SK-N-SH (cell line): Measurements from ENCODE around the gene CIP2A. TPM values are rescaled to one million over a fixed set of nuclear protein-coding genes. Genes with fewer than 3 reads are reported as not detected.
A peak's percentile ranks its signal among the peaks of the same experiment; 100 is the strongest.

Source experiments
- CTCF ChIA-PET: fragments of 300-600, 350-600 bp; formaldehyde crosslinking; extraction: SDS; loops from one replicate; lab custom pipeline; 2021; lab: Yijun Ruan, JAX
- POLR2A ChIA-PET: fragments of 350-600 bp; sonication (Branson Sonifier 250); formaldehyde crosslinking; extraction: SDS; loops from one replicate; lab custom pipeline; 2020; ENCODE audit warnings: antibody characterized with exemption, inconsistent platforms; lab: Yijun Ruan, JAX
- DNase-seq: peaks from one replicate; pipeline ENCODE4 v3.0.0; 2012
- H2AFZ ChIP-seq: fragments of 200-600 bp; sonication (generic); 2 replicates; pipeline ENCODE4 v1.8.1; 2016; ENCODE audit warnings: antibody characterized with exemption, mild to moderate bottlenecking, low read depth
- H3F3A ChIP-seq: fragments of 200-600 bp; sonication (generic); replicated peaks from 2 replicates; pipeline ENCODE3; 2016; ENCODE audit warnings: antibody characterized with exemption, mild to moderate bottlenecking; ENCODE audit not compliant: insufficient read depth
- H3K27ac ChIP-seq, 2 experiments: fragments of 200-500 bp in 1 of 2; fragments of 200-600 bp in 1 of 2; sonication (Bioruptor generic) in 1 of 2; sonication (generic), shearing (Covaris generic) in 1 of 2; 2 replicates each; pipeline versions ENCODE4 v1.5.1 to v1.6.1; 2014 to 2016; ENCODE audit warnings: low read depth in 2 of 2, inconsistent platforms in 1 of 2, low read length in 1 of 2, mild to moderate bottlenecking in 1 of 2, mixed read lengths in 1 of 2
- H3K27me3 ChIP-seq: fragments of 200-600 bp; sonication (generic), shearing (Covaris generic); 2 replicates; pipeline ENCODE4 v1.6.1; 2016; ENCODE audit warnings: mixed run types; ENCODE audit not compliant: insufficient read depth
- H3K36me3 ChIP-seq, 2 experiments: fragments of 200-500 bp in 1 of 2; fragments of 200-600 bp in 1 of 2; sonication (Bioruptor generic) in 1 of 2; sonication (generic) in 1 of 2; replicated peaks in 1 of 2; 2 replicates each; pipeline versions ENCODE3 to v1.5.1; 2014 to 2016; ENCODE audit warnings: low read length in 1 of 2, mild to moderate bottlenecking in 1 of 2; ENCODE audit not compliant: insufficient read depth in 2 of 2, control insufficient read depth in 1 of 2
- H3K4me1 ChIP-seq, 2 experiments: fragments of 200-500 bp in 1 of 2; fragments of 200-600 bp in 1 of 2; sonication (Bioruptor generic) in 1 of 2; sonication (generic), shearing (Covaris generic) in 1 of 2; 2 replicates each; pipeline versions ENCODE4 v1.5.1 to v1.6.1; 2014 to 2016; ENCODE audit warnings: low read depth in 1 of 2, low read length in 1 of 2, mixed run types in 1 of 2; ENCODE audit not compliant: insufficient read depth in 2 of 2, control insufficient read depth in 1 of 2
- H3K4me2 ChIP-seq: fragments of 200-600 bp; sonication (generic), shearing (Covaris generic); 2 replicates; pipeline ENCODE4 v1.6.1; 2017; ENCODE audit warnings: mixed run types
- H3K4me3 ChIP-seq, 2 experiments: fragments of 200-500 bp in 1 of 2; fragments of 200-600 bp in 1 of 2; sonication (Bioruptor generic) in 1 of 2; sonication (generic), shearing (Covaris generic) in 1 of 2; 2 replicates each; pipeline versions ENCODE4 v1.5.1 to v1.8.1; 2014 to 2016; ENCODE audit warnings: low read depth in 2 of 2, inconsistent platforms in 1 of 2, low read length in 1 of 2, mild to moderate bottlenecking in 1 of 2, mixed read lengths in 1 of 2, moderate library complexity in 1 of 2
- H3K79me2 ChIP-seq: fragments of 200-600 bp; sonication (generic); 2 replicates; pipeline ENCODE4 v1.8.1; 2017; ENCODE audit warnings: mild to moderate bottlenecking; ENCODE audit not compliant: insufficient read depth
- H3K9ac ChIP-seq: fragments of 200-600 bp; sonication (generic); 2 replicates; pipeline ENCODE4 v1.6.1; 2017; ENCODE audit warnings: mixed run types
- H3K9me2 ChIP-seq: fragments of 200-600 bp; sonication (generic); 2 replicates; pipeline ENCODE4 v1.6.1; 2017; ENCODE audit warnings: mixed run types
- H3K9me3 ChIP-seq: fragments of 200-600 bp; sonication (generic); 2 replicates; pipeline ENCODE4 v1.6.1; 2017; ENCODE audit warnings: mixed run types, mild to moderate bottlenecking, moderate library complexity
- H4K20me1 ChIP-seq: fragments of 200-600 bp; sonication (generic); 2 replicates; pipeline ENCODE4 v1.6.1; 2017; ENCODE audit warnings: mild to moderate bottlenecking, mixed run types; ENCODE audit not compliant: insufficient read depth
- ELF1 ChIP-seq: IDR thresholded peaks from 2 replicates; pipeline ENCODE4 v1.4.0; 2012
- EZH2phosphoT487 ChIP-seq: fragments of 200-600 bp; sonication (generic); IDR thresholded peaks from 2 replicates; pipeline ENCODE4 v1.6.1; 2017; ENCODE audit warnings: low read depth, mixed run types, mild to moderate bottlenecking, antibody characterized with exemption, moderate library complexity, borderline replicate concordance
- FOSL2 ChIP-seq: IDR thresholded peaks from 2 replicates; pipeline ENCODE4 v1.4.0; 2012; ENCODE audit warnings: low read depth, mild to moderate bottlenecking, moderate library complexity, borderline replicate concordance
- JUND ChIP-seq: IDR thresholded peaks from 2 replicates; pipeline ENCODE4 v1.4.0; 2012
- MXI1 ChIP-seq: IDR thresholded peaks from 2 replicates; pipeline ENCODE4 v1.6.1; 2012; ENCODE audit warnings: mild to moderate bottlenecking, low read depth, low read length, improper control_type of control experiment
- PBX3 ChIP-seq: IDR thresholded peaks from 2 replicates; pipeline ENCODE4; 2012
- POLR2AphosphoS5 ChIP-seq: IDR thresholded peaks from 2 replicates; pipeline ENCODE4 v1.6.1; 2012; ENCODE audit warnings: low read depth, low read length
- RXRA ChIP-seq: IDR thresholded peaks from 2 replicates; pipeline ENCODE4 v1.4.0; 2012; ENCODE audit warnings: low read depth, mild to moderate bottlenecking, borderline replicate concordance
- SMC3 ChIP-seq: IDR thresholded peaks from 2 replicates; pipeline ENCODE4 v1.6.1; 2012; ENCODE audit warnings: low read depth, low read length, improper control_type of control experiment
- TCF12 ChIP-seq: IDR thresholded peaks from 2 replicates; pipeline ENCODE4 v1.4.0; 2012
- TEAD4 ChIP-seq: IDR thresholded peaks from 2 replicates; pipeline ENCODE4 v1.4.0; 2012; ENCODE audit warnings: mild to moderate bottlenecking, borderline replicate concordance; ENCODE audit not compliant: insufficient read depth
- YY1 ChIP-seq: IDR thresholded peaks from 2 replicates; pipeline ENCODE4 v1.4.0; 2012; ENCODE audit warnings: low read depth, mild to moderate bottlenecking
- ZBTB33 ChIP-seq: IDR thresholded peaks from 2 replicates; pipeline ENCODE4 v1.4.0; 2012; ENCODE audit warnings: low read depth, borderline replicate concordance
- WGBS: methylation state at CpG from one replicate; pipeline ENCODE4 v1.1.6; 2017; ENCODE audit warnings: low lambda C conversion rate; 5-methylcytosine and 5-hydroxymethylcytosine counted together
- polyA plus RNA-seq, 3 experiments: library from polyadenylated mRNA; depleted of rRNA; stranded (reverse); fragments of >200 nt; gene quantifications; 2 replicates each; pipeline ENCODE4 v1.2.3, GENCODE V29; 2012
- TF ChIP-seq, protein P1 (sequence below): fragments of 200-600 bp; sonication (generic); IDR thresholded peaks from 2 replicates; pipeline ENCODE4 v1.6.1; 2017; ENCODE audit warnings: antibody characterized with exemption, mild to moderate bottlenecking, moderate library complexity

The CIP2A gene
- polyA plus RNA-seq, 1 of the 3 experiments (the other 2 are of a cell fraction): 7.1 TPM

DNA sequence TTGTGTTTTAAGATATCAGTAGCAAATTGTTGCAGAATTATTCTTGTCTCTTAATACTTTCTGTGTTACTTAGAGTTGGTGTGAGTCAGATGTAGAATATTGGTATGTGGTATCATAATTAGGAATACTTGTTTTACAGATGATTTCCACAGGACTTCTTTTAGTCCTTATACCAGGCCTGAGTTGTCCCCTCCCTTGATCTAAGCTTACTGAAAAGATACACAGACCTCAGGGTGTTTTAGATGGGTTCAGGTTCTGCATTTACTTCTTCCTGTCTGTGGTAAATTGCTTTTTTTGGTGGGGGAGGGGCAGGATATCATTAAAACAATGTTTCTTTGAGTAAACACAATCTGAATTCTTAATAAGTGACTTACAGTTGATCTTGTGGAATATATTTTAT, 14.5 kb upstream of the CIP2A start:
- POLR2A ChIA-PET: no interaction called here
- H2AFZ ChIP-seq: no peak overlapping the region
- peaks cover 3% of the 10 kb centered on the region for H3F3A ChIP-seq

DNA sequence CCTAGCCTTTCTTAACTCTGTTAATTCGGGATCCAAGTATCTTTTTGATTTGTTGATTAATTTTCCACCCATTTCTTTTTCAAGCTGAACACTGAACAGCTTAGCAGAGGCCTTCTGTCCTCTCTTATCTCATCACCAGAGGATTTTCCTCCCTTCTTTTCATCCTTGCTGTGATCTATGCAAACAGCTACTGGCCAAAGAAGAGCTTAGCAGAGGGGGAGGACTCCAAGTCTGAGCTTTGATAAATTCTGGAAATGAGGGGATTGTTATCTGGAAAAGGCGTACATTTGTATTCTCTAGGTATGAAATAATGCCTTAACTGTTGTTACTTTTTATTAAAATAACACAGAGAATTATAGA, 13.7 kb upstream of the CIP2A start:
- ChIA-PET CTCF (interaction anchor here (0.8 to 1.2 kb wide), 3 partner anchors 15 to 313 kb away, joined by 3 to 4 read pairs (median 3); no protein-coding TSS in a partner anchor), POLR2A (interaction anchor here (0.8 kb wide), 1 partner anchor 14 kb away, joined by 3 read pairs; the partner anchor contains the start of genes CIP2A and DZIP3)
- no peak overlapping the region for H2AFZ ChIP-seq
- no peak overlapping the region for H3K4me3 ChIP-seq
- H3K27me3 ChIP-seq: no peaks in the 10 kb centered on the region
- H3K9me2 ChIP-seq: no peaks in the 10 kb centered on the region
- no peak overlapping the region for H3K4me2 ChIP-seq
- 90% methylated on average over 2 of the region's 2 CpGs for WGBS
- TF ChIP-seq TEAD4 (no peak), ZBTB33 (no peak), ELF1 (no peak), PBX3 (no peak), SMC3 (no peak), TCF12 (no peak), EZH2phosphoT487 (no peak)
- TF ChIP-seq, protein P1, sequence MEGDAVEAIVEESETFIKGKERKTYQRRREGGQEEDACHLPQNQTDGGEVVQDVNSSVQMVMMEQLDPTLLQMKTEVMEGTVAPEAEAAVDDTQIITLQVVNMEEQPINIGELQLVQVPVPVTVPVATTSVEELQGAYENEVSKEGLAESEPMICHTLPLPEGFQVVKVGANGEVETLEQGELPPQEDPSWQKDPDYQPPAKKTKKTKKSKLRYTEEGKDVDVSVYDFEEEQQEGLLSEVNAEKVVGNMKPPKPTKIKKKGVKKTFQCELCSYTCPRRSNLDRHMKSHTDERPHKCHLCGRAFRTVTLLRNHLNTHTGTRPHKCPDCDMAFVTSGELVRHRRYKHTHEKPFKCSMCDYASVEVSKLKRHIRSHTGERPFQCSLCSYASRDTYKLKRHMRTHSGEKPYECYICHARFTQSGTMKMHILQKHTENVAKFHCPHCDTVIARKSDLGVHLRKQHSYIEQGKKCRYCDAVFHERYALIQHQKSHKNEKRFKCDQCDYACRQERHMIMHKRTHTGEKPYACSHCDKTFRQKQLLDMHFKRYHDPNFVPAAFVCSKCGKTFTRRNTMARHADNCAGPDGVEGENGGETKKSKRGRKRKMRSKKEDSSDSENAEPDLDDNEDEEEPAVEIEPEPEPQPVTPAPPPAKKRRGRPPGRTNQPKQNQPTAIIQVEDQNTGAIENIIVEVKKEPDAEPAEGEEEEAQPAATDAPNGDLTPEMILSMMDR: no peak
- H3K9me3 ChIP-seq: no peaks in the 10 kb centered on the region
- H3K27ac ChIP-seq: peak overlapping the region; percentile 16 to 48
- no peak for DNase-seq
- H3K79me2 ChIP-seq: peaks cover 4% of the 10 kb centered on the region; the same call in 1 of the 2 replicates
- no peaks in the 10 kb centered on the region for H4K20me1 ChIP-seq
- peaks cover 9 to 10% of the 10 kb centered on the region in 2 experiments; a peak in 3 of 4 replicates for H3K4me1 ChIP-seq
- peaks cover 3% of the 10 kb centered on the region for H3F3A ChIP-seq
- H3K36me3 ChIP-seq: peaks cover 6% of the 10 kb centered on the region in 2 experiments
- no peak overlapping the region; the same call in 1 of the 2 replicates for H3K9ac ChIP-seq

More for the DNA sequence above, 14.5 kb upstream of the CIP2A start:
- CTCF ChIA-PET: interaction anchor here (0.8 to 1.2 kb wide), 3 partner anchors 16 to 312 kb away, joined by 3 to 4 read pairs (median 3); no protein-coding TSS in a partner anchor
- Histone ChIP-seq H4K20me1 (no peaks in the 10 kb centered on the region), H3K4me3 (no peak overlapping the region), H3K36me3 (peaks cover 6 to 9% of the 10 kb centered on the region in 2 experiments), H3K9me2 (no peaks in the 10 kb centered on the region), H3K4me1 (peaks cover 9 to 10% of the 10 kb centered on the region in 2 experiments; a peak in 3 of 4 replicates), H3K9ac (no peak overlapping the region), H3K27me3 (no peaks in the 10 kb centered on the region), H3K27ac (peak overlapping the region; percentile 16 to 48; a peak in 3 of 4 replicates), H3K4me2 (peak overlapping the region; percentile 9; the same call in 1 of the 2 replicates), H3K9me3 (no peaks in the 10 kb centered on the region), H3K79me2 (peaks cover 4% of the 10 kb centered on the region; the same call in 1 of the 2 replicates)
- TF ChIP-seq ELF1 (no peak), RXRA (no peak), POLR2AphosphoS5 (no peak), MXI1 (no peak), YY1 (no peak), FOSL2 (no peak), JUND (no peak)
- DNase-seq: no peak
